ENCODE results near the gene COPS4.

GRCh38 chr4:83054928-83055327, 19.9 kb downstream of the COPS4 start:
- TF ChIP-seq POLR2AphosphoS5 (IDR thresholded peaks at IDR 0.05; ENCODE audit: low read depth, low read length) (no peak), TAF1 (IDR thresholded peaks at IDR 0.05; ENCODE audit: low read depth, low read length) (no peak), POLR2A (IDR thresholded peaks at IDR 0.05; ENCODE audit: low read depth, low read length) (no peak)

Measured in GM12891 (cell line).